Measurements from ENCODE around the gene NLRC5.

Gene NLRC5

GRCh38 chr16:56950881-56951771, 38.2 kb upstream of the NLRC5 start:
- Histone ChIP-seq H3K4me1 (ENCODE audit: insufficient read depth, low read length) (no peaks in the 10 kb centered on the region), H3K36me3 (ENCODE audit: insufficient read depth, low read length) (no peaks in the 10 kb centered on the region), H3K9me3 (ENCODE audit: control insufficient read depth, insufficient read depth, low read length) (no peaks in the 10 kb centered on the region), H3K9ac (ENCODE audit: low read depth, low read length) (no peak overlapping the region)

DNA sequence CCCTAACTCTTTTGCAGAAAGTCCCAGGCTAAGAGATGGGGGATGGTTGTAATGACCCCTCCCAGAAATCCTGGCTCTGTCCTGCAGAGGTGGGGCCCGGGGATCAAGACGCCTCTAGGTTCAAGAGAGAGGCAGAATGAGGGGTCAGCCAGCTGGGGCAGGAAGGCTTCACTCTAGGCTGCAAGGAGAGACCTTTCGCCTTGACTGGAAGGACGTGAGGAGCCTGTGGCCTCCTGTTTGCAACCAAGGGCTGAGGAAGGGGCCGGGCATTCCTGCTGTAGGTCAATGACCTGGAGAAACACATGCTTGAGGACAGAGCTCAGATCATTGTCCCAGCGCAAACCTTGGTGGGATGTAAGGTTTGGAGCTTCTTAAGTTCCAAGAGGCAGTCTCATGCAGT, 36.4 kb upstream of the NLRC5 start:
- no peaks in the 10 kb centered on the region for H3K4me1 ChIP-seq (ENCODE audit: insufficient read depth, low read length)
- H3K9ac ChIP-seq (ENCODE audit: low read depth, low read length), result no peak overlapping the region
- no peaks in the 10 kb centered on the region for H3K36me3 ChIP-seq (ENCODE audit: insufficient read depth, low read length)
- H3K9me3 ChIP-seq (ENCODE audit: control insufficient read depth, insufficient read depth, low read length), result no peaks in the 10 kb centered on the region

DNA sequence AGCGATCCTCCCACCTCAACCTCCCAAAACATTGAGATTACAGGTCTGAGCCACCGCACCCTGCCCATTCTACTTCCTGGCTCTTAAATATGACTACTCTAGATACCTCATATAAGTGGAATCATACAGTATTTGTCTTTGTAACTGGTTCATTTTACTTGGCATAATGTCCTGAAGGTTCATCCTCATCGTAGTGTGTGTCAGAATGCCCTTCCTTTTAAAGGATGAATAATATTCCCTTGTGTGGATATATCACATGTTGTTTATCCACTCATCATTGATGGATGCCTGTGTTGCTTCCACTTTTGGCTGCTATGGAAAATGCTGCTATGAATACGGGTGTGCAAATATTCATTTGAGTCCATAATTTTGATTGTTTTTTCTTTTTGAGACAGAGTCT, 33.3 kb upstream of the NLRC5 start:
- Histone ChIP-seq H3K9me3 (ENCODE audit: control insufficient read depth, insufficient read depth, low read length) (no peaks in the 10 kb centered on the region), H3K36me3 (ENCODE audit: insufficient read depth, low read length) (no peaks in the 10 kb centered on the region), H3K4me1 (ENCODE audit: insufficient read depth, low read length) (no peaks in the 10 kb centered on the region), H3K9ac (ENCODE audit: low read depth, low read length) (no peak overlapping the region)

- Histone ChIP-seq H3K9me3 (ENCODE audit: control insufficient read depth, insufficient read depth, low read length) (no peaks in the 10 kb centered on the region), H3K36me3 (ENCODE audit: insufficient read depth, low read length) (no peaks in the 10 kb centered on the region), H3K9ac (ENCODE audit: low read depth, low read length) (no peak overlapping the region), H3K4me1 (ENCODE audit: insufficient read depth, low read length) (no peaks in the 10 kb centered on the region)
These were observed 32.6 kb upstream of the NLRC5 start for GRCh38 chr16:56956756-56957155.

- H3K9me3 ChIP-seq (ENCODE audit: control insufficient read depth, insufficient read depth, low read length), result no peaks in the 10 kb centered on the region
- H3K36me3 ChIP-seq (ENCODE audit: insufficient read depth, low read length), result no peaks in the 10 kb centered on the region
- no peak overlapping the region for H3K9ac ChIP-seq (ENCODE audit: low read depth, low read length)
- no peaks in the 10 kb centered on the region; the same call in 1 of the 2 replicates for H3K4me1 ChIP-seq (ENCODE audit: insufficient read depth, low read length)
These were observed 28.6 kb upstream of the NLRC5 start for GRCh38 chr16:56960681-56961281.

DNA sequence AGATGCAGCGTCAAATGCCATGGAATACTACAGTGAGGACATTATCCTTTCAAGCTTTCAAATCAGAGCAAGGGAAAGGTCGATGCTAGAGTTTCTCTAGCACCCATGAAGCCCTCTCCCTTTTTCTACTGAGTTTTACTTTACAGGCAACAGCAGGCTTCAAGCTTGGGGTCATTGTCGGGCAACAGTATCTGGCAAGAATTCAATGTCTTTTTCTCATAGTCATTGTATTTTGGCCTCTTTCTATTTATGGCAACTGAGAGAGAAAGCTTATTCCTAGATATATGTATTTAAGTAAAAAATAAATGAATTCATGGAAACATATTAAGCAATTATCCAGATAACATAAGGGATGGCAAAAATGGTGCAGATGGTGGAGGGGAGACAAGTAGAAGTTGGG, 28.0 kb upstream of the NLRC5 start:
- Histone ChIP-seq H3K36me3 (ENCODE audit: insufficient read depth, low read length) (no peaks in the 10 kb centered on the region), H3K9ac (ENCODE audit: low read depth, low read length) (no peak overlapping the region), H3K4me1 (ENCODE audit: insufficient read depth, low read length) (no peaks in the 10 kb centered on the region; the same call in 1 of the 2 replicates), H3K9me3 (ENCODE audit: control insufficient read depth, insufficient read depth, low read length) (no peaks in the 10 kb centered on the region)

DNA sequence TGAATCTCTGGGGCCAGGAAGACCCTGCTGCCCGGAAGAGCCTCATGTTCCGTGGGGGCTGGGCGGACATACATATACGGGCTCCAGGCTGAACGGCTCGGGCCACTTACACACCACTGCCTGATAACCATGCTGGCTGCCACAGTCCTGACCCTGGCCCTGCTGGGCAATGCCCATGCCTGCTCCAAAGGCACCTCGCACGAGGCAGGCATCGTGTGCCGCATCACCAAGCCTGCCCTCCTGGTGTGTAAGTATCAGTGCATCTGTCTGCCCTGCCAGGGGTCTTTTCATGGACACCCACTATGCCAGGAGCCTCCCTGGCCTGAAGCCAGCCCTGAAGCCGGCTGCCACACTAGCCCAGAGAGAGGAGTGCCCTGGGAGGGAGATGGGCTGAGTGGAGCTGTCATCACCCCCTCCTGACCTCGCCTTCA, 27.5 kb upstream of the NLRC5 start, which contains the start of gene CETP:
Gene CETP (plus strand): TSS at position 100 of the 431 bp plus-strand sequence. CDS start 30 bp downstream, at position 130.
- H3K36me3 ChIP-seq (ENCODE audit: insufficient read depth, low read length), result no peaks in the 10 kb centered on the region
- no peak within 1 kb of the TSS for H3K9ac ChIP-seq (ENCODE audit: low read depth, low read length)
- H3K4me1 ChIP-seq (ENCODE audit: insufficient read depth, low read length), result no peaks in the 10 kb centered on the region; the same call in 1 of the 2 replicates
- no peaks in the 10 kb centered on the region for H3K9me3 ChIP-seq (ENCODE audit: control insufficient read depth, insufficient read depth, low read length)

- Histone ChIP-seq H3K9ac (ENCODE audit: low read depth, low read length) (peak overlapping the region; percentile 35; the same call in 1 of the 2 replicates), H3K9me3 (ENCODE audit: control insufficient read depth, insufficient read depth, low read length) (no peaks in the 10 kb centered on the region), H3K4me1 (ENCODE audit: insufficient read depth, low read length) (no peaks in the 10 kb centered on the region; the same call in 1 of the 2 replicates), H3K36me3 (ENCODE audit: insufficient read depth, low read length) (no peaks in the 10 kb centered on the region)
These were observed 24.9 kb upstream of the NLRC5 start for GRCh38 chr16:56964243-56965148.

- H3K36me3 ChIP-seq (ENCODE audit: insufficient read depth, low read length), result no peaks in the 10 kb centered on the region
- H3K9me3 ChIP-seq (ENCODE audit: control insufficient read depth, insufficient read depth, low read length), result no peaks in the 10 kb centered on the region
- no peaks in the 10 kb centered on the region; the same call in 1 of the 2 replicates for H3K4me1 ChIP-seq (ENCODE audit: insufficient read depth, low read length)
- no peak overlapping the region for H3K9ac ChIP-seq (ENCODE audit: low read depth, low read length)
These were observed 23.9 kb upstream of the NLRC5 start for GRCh38 chr16:56965149-56966092.

GRCh38 chr16:56966093-56966475, 23.3 kb upstream of the NLRC5 start:
- no peaks in the 10 kb centered on the region for H3K36me3 ChIP-seq (ENCODE audit: insufficient read depth, low read length)
- H3K9ac ChIP-seq (ENCODE audit: low read depth, low read length), result no peak overlapping the region

GRCh38 chr16:56967733-56968132, 21.6 kb upstream of the NLRC5 start:
- Histone ChIP-seq H3K9ac (ENCODE audit: low read depth, low read length) (no peak overlapping the region), H3K36me3 (ENCODE audit: insufficient read depth, low read length) (no peaks in the 10 kb centered on the region), H3K4me1 (ENCODE audit: insufficient read depth, low read length) (no peaks in the 10 kb centered on the region), H3K9me3 (ENCODE audit: control insufficient read depth, insufficient read depth, low read length) (no peaks in the 10 kb centered on the region)

More at GRCh38 chr16:56966093-56966475, 23.3 kb upstream of the NLRC5 start:
- Histone ChIP-seq H3K9me3 (ENCODE audit: control insufficient read depth, insufficient read depth, low read length) (no peaks in the 10 kb centered on the region), H3K4me1 (ENCODE audit: insufficient read depth, low read length) (no peaks in the 10 kb centered on the region; the same call in 1 of the 2 replicates)

GRCh38 chr16:56969769-56970168, 19.6 kb upstream of the NLRC5 start:
- Histone ChIP-seq H3K36me3 (ENCODE audit: insufficient read depth, low read length) (no peaks in the 10 kb centered on the region), H3K4me1 (ENCODE audit: insufficient read depth, low read length) (no peaks in the 10 kb centered on the region), H3K9ac (ENCODE audit: low read depth, low read length) (no peak overlapping the region), H3K9me3 (ENCODE audit: control insufficient read depth, insufficient read depth, low read length) (no peaks in the 10 kb centered on the region)

Measured in ES-I3 (cell line).